Endothelial cell of umbilical vein (primary cell): ENCODE results near the gene PIGM.

Experiments
- EZH2 ChIP-seq: IDR thresholded peaks from 2 replicates; pipeline ENCODE4 v1.6.1; 2012; ENCODE audit warnings: borderline replicate concordance, low read depth, mild to moderate bottlenecking, moderate library complexity, low read length, inconsistent platforms; ENCODE audit not compliant: severe bottlenecking
- GATA2 ChIP-seq: IDR thresholded peaks from 2 replicates; pipeline ENCODE4 v1.7.0; 2011; ENCODE audit warnings: low read depth, mild to moderate bottlenecking, moderate library complexity, mixed read lengths, low read length; ENCODE audit not compliant: insufficient read length, insufficient read depth
- JUN ChIP-seq: IDR thresholded peaks from 2 replicates; pipeline ENCODE4 v1.6.1; 2011; ENCODE audit warnings: borderline replicate concordance, low read depth; ENCODE audit not compliant: insufficient read length, insufficient read depth
- MYC ChIP-seq: IDR thresholded peaks from one replicate; pipeline ENCODE4 v1.6.1; 2011; ENCODE audit warnings: mild to moderate bottlenecking, low read depth, low read length
- POLR2A ChIP-seq: IDR thresholded peaks from 2 replicates; pipeline ENCODE4 v1.6.1; 2012; ENCODE audit warnings: low read depth, mild to moderate bottlenecking, control low read depth, low read length
- POLR2AphosphoS5 ChIP-seq: IDR thresholded peaks from 2 replicates; pipeline ENCODE4 v1.6.1; 2012; ENCODE audit warnings: low read depth, mild to moderate bottlenecking, control low read depth, low read length, moderate library complexity; ENCODE audit not compliant: insufficient read depth
- TF ChIP-seq, protein P1 (sequence below), 2 donors: IDR thresholded peaks; 1 replicate in 1 of 2; 2 replicates in 1 of 2; pipeline ENCODE4 v1.5.1; 2011; ENCODE audit warnings: low read length in 2 of 2, mild to moderate bottlenecking in 2 of 2, moderate library complexity in 2 of 2, control low read depth in 1 of 2, inconsistent platforms in 1 of 2, low read depth in 1 of 2; ENCODE audit not compliant: insufficient read depth in 1 of 2; ENCODE audit errors: extremely low read depth in 1 of 2
- TF ChIP-seq, protein P2 (sequence below): IDR thresholded peaks from 2 replicates; pipeline ENCODE4 v1.6.1; 2011; ENCODE audit not compliant: insufficient read depth, insufficient read length

DNA sequence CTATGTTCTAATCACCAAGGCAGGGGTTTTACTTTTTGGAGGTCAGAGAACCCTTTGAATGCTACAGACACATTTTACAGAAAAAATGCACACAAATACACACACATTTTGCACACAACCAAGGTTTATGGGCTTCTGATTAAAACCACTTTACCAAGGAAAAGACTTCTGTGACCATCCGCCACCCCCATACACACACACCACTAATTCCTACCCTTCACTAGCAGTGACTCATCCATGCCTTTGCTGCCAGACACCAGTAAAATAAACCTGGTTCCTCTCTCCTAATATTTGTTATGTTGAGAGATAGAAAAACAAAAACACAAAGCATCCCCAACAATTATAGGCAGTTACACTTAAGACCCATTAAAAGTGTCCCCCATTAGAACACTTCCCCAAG lies 12.9 kb downstream of the PIGM start:
- no peak for TF ChIP-seq POLR2AphosphoS5
- TF ChIP-seq, protein P1, sequence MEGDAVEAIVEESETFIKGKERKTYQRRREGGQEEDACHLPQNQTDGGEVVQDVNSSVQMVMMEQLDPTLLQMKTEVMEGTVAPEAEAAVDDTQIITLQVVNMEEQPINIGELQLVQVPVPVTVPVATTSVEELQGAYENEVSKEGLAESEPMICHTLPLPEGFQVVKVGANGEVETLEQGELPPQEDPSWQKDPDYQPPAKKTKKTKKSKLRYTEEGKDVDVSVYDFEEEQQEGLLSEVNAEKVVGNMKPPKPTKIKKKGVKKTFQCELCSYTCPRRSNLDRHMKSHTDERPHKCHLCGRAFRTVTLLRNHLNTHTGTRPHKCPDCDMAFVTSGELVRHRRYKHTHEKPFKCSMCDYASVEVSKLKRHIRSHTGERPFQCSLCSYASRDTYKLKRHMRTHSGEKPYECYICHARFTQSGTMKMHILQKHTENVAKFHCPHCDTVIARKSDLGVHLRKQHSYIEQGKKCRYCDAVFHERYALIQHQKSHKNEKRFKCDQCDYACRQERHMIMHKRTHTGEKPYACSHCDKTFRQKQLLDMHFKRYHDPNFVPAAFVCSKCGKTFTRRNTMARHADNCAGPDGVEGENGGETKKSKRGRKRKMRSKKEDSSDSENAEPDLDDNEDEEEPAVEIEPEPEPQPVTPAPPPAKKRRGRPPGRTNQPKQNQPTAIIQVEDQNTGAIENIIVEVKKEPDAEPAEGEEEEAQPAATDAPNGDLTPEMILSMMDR (IDR thresholded peaks at IDR 0.05; ENCODE audit: extremely low read depth in 1 of 2, insufficient read depth in 1 of 2, low read depth in 1 of 2, low read length in 2 of 2), result no peak
- TF ChIP-seq POLR2A, result no peak
- TF ChIP-seq, protein P2, sequence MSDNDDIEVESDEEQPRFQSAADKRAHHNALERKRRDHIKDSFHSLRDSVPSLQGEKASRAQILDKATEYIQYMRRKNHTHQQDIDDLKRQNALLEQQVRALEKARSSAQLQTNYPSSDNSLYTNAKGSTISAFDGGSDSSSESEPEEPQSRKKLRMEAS, result no peak
- TF ChIP-seq EZH2, result no peak
- TF ChIP-seq MYC, result no peak
- no peak for TF ChIP-seq JUN
- TF ChIP-seq GATA2, result no peak
